Fibroblast of skin of left biceps (primary cell): ENCODE data around the gene RD3L.
"Not testable (repeated sequence)": the region's sequence is repeated elsewhere in the genome, so short reads cannot be mapped to it uniquely, and the experiment has no call there.

Source experiments
- DNase-seq, 2 experiments: peaks; one replicate each; pipeline ENCODE4 v3.0.0-alpha.2; 2013; ENCODE audit warnings: low read depth in 2 of 2

The RD3L gene

DNA sequence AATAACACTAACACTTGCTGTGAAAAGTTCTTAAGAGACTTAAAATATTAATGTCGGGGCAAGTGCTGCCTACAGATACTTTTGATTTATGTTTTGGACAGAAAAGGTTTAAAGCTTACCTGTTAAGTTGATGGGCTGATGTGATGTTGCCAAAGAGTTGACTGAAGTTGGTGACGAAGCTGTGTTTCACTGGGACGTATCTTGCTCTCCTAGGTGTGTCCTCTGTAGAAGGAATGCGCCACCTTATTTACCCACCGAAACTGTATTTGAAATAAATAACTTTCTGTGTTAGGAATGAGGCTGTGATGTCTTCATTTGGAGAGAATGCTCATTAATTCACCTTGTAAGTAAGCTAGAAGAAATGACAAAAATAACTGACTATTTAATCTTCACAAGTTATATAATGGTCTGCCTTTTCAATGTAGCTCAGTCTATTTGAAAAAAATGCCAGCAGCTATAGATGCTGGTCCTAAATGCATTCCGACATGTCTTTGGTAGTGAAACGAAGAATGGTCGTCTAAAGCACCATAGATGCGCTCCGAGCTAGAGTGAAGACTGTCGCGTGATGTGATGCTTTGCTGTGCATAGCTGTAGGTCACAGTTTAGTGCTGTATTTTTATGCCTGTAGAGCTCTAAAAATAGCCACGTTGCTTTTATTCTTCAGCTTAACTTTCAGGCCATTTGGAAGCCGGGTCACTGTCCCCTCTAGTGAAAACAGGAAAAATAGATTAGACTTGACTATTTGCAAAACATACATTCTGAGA is at the start of gene RD3L:
Gene RD3L, minus strand, starts transcription at position 557 of the 764 bp plus-strand sequence. CDS start 834 bp downstream, outside the sequence.
- no peak for DNase-seq

DNA sequence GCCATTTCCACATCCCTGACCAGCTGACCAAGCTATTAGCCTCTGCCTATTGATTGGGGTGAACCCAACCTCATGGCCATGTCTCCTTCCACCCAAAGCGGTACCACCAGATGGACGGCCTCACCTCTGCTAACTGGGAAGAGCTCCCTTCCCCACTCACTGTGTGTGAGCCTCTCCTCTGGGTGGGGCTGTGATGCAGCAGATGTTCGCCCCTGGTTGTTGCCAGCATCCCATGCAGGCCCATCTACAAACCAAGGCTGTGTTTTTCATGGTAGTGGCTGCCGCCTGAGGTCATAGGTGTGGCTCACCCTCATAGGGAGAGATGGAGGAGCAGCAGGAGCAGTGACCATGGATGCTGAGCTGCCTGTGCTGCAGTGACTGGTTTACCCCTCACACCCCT is 47.6 kb upstream of the RD3L start:
- DNase-seq, result no peak

DNA sequence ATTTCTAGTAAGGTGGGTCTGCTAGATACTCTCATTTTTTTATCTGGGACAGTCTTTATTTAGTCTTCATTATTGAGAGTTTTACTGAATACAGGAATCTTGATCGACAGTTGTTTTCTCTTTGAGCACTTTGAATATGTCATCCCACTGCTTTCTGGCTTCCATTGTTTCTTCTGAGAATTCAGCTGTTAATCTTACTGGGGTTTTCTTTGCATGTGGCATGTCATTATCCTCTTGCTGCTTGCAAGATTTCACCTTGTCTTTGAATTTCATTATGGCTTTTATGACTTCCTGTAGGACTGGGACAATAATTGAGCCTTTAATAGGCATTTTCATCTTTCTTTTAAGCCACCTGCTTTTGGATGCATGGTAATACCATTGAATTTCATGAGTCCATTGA is 46.7 kb upstream of the RD3L start:
- DNase-seq, result no peak

DNA sequence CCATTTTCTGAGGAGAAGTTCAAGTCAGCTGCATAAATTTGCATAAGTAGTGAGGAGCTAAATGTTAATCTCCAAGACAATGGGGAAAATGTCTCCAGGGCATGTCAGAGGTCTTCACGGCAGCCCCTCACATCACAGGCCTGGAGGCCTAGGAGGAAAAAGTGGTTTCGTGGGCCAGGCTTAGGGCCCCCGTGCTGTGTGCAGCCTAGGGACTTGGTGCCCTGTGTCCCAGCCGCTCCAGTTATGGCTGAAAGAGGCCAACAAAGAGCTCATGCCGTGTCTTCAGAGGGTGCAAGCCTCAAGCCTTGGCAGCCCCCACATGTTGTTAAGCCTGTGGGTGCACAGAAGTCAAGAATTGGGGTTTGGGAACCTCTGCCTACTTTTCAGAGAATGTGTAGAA is 41.9 kb upstream of the RD3L start:
- DNase-seq, result no peak

DNA sequence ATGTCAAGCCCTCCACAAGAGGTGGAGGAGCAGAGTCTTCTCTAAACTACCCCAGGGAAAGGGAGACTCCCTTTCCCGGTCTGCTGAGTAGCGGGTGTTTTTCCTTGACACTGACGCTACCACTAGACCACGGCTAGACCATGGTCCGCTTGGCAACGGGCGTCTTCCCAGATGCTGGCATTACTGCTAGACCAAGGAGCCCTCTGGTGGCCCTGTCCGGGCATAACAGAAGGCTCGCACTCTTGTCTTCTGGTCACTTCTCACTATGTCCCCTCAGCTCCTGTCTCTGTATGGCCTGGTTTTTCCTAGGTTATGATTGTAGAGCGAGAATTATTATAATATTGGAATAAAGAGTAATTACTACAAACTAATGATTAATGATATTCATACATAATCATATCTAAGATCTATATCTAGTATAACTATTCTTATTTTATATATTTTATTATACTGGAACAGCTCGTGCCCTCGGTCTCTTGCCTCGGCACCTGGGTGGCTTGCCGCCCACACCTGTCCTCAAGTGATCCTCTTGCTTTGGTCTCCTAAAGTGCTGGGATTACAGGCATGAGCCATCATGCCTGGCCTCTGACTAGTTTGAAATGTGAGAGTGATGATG is 38.4 kb upstream of the RD3L start:
- not testable (repeated sequence) for DNase-seq

DNA sequence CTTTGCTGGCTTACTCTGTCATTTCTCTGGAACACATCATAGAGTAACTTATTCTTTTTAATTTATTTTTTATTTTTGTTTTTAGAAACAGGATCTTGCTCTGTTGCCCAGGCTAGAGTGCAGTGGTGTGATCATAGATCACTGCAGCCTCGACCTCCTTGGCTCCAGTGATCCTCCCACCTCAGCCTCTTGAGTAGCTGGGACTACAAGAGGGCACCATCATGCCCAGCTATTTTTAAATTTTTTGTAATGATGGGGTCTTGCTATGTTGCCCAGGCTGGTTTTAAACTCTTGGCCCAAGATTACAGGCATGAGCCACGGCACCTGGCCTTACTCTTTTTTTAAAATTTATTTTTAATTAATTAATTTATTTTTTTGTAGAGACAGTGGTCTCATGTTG is 32.2 kb upstream of the RD3L start:
- DNase-seq, result no peak

DNA sequence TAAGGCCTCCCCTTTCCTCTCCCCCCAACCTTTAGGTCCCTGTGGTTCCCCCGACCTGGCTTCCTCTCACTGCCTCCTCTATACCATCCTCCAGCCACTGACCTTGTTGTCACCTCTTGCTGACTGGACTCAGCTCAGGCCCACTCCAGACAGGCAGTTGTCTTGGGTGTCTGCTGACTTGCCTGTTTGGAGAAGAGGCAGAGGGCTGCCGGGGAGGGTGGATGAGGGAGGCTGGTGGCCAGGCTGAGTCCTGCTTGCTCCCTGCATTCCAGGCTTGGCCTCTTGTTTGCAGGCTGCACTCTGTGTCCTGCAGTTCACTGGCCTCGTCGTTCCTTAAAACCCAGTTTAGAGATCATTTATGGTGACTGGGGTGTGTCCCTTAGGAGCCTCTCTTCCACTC is 31.0 kb upstream of the RD3L start:
- DNase-seq, result no peak

DNA sequence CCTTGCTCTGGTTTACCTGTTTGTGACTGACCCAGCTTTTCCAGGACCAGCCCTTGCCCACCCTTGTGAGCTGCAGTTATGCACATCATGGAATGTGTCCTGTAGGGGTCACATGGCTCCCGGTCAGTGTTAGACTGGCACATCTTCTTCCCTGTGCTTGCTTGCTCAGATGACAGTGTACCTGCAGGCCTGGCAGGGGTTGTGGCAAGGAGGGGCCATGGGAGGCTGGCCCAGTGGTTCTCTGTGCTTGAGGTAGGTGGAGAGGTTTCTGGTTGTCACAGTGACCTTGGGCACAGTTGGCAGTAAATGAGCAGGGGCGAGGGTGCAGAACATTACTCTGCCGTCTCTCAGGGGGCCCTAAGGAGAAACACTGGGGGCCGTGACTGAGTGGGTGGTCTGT is 27.6 kb upstream of the RD3L start:
- DNase-seq, result no peak

DNA sequence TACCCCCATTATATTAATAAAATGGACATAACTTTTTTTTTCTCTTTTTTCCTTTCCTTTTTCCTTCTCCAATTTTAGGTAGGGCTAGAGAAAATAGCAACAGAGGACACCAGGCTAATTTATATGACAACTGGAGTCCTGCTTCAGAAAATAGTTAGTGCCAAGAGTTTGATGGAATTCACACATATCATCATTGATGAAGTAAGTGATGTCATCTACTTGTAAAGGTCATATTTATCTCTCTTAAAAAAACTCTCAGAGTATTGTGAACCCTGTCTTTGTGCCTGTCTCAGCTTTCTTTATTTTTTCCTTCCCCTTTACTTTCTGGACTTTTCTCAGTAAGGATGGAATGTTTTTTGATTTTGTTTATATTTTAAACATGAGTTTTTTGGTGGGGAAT is 24.3 kb upstream of the RD3L start:
- no peak for DNase-seq

DNA sequence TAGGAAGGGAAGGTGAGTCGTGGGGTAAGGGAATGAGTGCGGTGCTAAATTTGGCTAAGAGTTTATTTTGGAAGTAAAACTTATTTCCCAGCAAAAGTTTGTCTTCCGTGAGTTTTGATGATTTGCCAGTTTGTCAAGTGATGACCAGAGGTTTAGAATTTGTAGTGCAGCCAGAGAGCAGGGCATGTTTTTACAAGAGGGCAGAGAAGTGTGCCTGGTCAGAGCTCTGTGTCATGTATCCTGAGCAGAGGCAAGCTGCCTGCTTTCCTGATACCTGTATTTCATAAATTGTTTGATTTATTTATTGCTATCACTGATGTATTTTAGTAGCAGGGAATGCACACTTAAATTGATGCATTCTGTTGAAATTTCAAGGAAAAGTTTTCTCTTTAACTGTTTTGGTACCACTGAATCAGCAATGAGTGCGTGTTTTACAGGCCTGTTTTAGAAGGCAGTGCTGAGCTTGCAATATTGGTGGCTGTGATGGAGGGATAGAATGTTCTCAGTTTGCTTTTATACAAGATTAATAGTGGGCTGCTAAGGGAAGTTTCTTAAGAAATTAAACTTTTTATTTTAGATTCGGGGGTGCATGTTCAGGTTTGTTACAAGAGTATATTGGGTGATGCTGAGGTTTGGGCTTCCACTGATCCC is 19.7 kb upstream of the RD3L start:
- no peak for DNase-seq

DNA sequence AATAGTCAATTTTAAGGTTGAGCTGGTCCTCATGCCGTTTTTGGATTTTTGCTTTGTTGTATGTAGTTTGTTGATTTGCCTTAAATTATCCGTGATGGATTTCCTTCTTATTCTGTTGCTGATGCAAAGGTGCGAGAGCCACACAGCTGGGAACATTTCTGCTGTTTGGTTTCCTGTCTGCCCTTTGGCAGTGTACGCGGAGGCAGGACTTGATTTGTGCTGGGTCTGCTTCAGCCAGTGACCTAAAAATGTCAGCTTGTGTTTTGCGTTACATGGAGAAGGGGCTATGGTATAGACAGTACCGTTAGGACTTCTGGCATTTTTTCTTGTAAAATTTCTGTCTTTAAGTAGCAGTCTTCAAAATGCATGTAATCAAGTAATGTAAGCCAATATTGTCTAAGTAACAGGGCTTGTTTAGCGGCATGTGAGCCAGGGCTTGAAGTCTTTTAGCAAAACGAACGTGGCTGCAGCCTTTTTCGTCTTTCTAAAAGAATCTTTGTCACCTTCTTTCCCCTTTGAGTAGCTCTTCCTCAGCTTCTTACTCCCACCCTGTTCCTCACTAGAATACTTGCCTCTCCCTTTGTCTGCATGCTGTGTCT is 18.2 kb upstream of the RD3L start:
- no peak for DNase-seq

DNA sequence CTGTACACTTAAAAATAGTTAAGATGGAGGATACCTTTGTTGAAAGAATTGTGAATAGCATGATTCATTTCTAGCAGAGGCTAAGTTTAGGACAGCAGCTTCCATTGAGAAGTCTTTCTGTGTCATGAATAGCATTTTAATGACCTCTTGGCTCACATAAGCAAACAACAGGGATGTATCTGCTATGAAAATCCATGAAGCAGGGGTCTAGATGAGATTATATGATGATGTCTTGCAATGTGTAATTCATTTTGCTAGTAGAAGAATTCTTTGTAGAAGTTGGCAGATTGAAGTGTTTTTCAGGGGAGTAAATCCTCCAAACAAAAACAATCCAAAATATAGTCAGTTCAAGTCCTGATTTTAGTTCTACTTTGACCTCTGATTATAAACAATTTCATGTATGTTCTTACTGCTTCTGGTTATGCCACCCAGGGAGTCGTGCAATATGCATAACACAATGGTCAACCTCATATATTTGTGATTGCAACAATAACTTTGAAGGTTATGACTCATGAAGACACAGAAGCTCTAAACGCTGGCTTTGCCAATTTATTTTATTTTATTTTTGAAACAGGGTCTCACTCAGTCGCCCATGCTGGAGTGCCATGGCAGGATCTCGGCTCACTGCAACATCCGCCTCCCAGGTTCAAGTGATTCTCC is 6.9 kb upstream of the RD3L start:
- no peak for DNase-seq

DNA sequence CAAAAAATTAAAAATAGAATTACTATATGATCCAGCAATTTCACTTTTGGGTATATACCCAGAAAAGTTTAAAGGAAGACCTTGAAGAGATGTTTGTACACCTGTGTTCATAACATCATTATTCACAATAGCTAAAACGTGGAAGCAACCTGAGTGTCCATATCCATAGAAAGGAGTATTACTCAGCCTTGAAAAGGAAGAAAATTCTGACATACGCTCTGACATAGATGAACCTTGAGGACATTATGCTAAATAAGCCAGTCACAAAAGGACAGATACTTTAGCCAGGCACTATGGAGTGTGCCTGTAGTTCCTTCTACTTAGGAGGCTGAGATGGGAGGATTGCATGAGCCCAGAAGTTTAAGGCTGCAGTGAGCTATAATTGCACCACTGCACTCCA is 6.1 kb upstream of the RD3L start:
- no peak for DNase-seq

DNA sequence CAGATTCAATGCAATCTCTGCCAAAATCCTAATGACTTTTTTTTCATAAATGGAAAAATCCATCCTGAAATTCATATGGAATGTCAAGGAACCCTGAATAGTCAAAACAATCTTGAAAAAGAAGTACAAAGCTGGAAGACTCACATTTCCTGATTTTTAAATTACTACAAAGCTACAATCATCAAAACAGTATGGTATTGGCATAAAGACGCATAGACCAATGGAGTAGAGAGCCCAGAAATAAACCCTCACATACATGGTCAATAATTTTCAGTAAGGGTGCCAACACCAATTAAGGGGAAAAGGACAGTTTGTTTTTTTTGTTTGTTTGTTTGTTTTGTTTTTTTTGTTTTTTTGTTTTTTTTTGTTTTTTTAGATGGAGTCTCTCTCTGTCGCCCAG is 4.6 kb upstream of the RD3L start:
- no peak for DNase-seq

DNA sequence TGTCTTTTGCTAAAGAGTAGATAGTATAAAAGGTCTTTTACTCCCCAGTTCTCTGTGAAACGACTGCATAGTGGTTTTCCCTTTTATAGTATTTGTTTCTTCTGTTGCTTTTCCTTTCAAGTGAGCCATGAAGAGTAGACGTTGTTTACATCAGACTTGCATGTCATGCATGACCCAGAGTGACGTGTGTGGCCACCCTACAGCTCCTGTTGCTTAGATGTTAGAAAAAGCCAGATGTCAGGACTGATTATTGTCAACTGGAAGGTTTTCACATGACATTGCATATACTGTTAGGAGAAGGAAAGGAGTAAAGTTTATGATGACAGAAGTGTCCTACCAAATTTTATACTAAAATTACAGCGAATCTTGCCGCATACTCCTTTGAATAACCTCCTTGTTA is 1.3 kb upstream of the RD3L start:
- no peak for DNase-seq

DNA sequence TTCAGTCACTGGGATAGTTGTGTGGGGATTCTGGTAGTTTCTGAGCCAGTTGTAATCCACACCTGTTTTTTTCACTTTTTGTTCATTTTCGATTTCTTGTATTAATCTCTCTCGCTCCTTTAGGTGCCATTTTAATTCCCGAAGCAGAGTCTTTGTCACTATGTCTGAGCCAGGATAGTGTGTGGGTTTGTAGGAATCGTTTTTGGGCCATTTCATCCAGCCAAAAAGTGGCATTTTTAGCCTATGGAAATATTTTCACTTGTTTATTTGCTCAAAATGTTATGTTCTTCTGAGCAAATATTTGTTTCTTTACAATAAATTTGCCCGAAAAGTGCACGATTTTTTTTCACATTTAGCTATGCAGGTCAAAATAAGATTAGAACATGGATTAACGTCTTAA is 867 bp downstream of the RD3L start:
- DNase-seq, result no peak

DNA sequence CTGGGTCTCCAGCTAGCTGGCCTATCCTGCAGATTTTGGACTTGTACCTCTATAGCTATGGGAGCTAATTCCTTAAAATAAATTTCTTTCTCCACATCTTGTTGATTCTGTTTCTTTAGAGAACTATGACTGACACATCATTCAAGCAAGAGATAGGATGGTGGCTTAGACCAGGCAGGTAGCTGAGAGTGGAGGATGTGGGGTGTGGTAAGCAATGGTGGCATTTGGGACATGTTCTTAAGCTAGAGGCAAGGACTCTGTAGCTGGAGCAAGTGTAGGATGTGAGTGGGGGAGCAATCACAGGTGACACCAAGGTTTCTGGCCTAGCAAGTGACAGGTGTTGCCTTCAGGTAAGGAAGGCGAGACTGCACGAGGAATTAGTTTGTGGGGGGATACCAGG is 7.2 kb downstream of the RD3L start:
- no peak for DNase-seq

DNA sequence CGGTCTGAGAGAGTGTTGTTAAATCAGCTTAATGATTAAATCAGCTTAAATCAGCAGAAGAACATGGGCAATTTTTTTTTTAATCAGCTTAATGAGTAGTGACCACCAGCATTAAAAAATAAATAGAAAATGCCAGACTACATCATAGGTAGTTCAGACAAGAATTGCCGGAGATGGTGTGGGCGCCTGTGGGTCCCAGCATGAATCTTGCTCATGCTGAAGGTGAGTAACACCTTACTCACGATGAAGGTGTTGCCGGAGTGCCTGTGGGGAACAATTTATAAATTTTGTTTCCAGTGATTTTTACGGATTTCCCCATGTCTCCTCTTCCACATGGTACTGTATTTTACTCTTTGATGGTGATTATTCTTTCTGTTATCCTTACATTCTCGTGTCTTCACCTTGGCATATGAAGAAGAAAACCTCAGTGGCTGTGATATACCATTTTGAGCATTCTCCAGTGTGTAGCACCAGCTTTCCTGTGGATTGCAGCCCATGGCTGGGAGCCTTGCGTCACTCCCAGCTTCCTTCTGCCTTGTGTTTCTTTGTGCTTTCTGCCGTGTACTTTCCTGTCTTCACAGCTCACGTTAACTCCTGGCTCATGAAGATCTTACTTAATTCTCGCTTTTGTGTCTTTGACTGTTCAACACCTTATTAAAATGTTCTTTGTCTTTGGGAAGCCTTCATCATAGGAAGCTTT is 9.4 kb downstream of the RD3L start:
- DNase-seq, result no peak

DNA sequence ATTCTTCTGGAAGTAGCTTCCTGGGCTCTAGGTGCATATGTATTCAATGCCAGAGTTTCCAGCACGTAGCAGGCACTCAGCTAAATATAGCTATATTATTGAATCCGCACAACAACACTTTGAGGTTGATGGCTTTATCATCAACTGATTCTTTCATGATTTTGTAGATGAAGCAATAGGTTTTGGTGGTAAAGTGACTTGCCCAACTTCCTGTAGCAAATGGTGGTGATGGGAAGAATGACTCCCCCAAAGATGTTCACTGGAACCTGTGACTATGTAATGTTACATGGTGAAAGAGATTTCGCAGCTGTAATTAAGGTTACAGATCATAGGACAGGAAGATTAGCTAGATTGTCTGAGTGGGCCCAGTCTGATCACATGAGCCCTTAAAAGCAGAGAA is 10.9 kb downstream of the RD3L start:
- no peak for DNase-seq

DNA sequence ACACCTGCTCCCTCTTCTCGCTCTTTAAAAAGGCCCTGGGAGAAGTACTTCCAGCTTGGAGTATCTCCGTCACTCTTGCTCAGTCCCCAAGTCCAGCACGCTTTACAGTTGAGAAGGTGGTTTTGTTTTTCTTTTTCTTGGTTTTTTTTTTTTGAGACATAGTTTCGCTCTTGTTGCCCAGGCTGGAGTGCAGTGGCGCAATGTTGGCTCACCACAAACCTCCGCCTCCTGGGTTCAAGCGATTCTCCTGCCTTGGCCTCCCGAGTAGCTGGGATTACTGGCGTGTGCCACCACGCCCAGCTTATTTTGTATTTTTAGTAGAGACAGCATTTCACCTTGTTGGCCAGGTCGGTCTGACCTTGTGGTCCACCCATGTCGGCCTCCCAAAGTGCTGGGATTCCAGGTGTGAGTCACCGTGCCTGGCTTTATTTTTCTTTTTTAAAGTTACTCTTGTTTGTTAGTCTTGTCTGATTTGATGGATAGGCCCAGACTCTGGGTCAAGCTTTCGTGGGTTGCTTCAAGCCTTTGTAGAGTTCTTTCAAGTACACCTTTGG is 12.2 kb downstream of the RD3L start:
- no peak for DNase-seq
